NCI-H446 (cell line): Measurements from ENCODE around the gene BEX2.
"Not testable (repeated sequence)": the region's sequence is repeated elsewhere in the genome, so short reads cannot be mapped to it uniquely, and the experiment has no call there.

Experiments
- DNase-seq, 2 experiments: peaks; one replicate each; lab custom pipeline; 2025; lab: John Stamatoyannopoulos, UW

BEX2 gene

GRCh38 chrX:103310555-103311398 lies at the start of gene BEX2:
Gene BEX2 (minus strand): TSS chrX:103310990. CDS start chrX:103309976, 1,014 bp downstream.
- peak in 1 of 2 experiments; percentile 35 for DNase-seq

- DNase-seq: peak in 1 of 2 experiments; percentile 0
These were observed 49.3 kb upstream of the BEX2 start for GRCh38 chrX:103360092-103360491.

- not testable (repeated sequence) for DNase-seq
These were observed 48.8 kb upstream of the BEX2 start for GRCh38 chrX:103359605-103360004.

- no peak for DNase-seq
These were observed 47.1 kb upstream of the BEX2 start for GRCh38 chrX:103357871-103358270.

- no peak for DNase-seq
These were observed 46.1 kb upstream of the BEX2 start for GRCh38 chrX:103356858-103357257.

- peak; percentile 57 to 77 for DNase-seq
These were observed 45.5 kb upstream of the BEX2 start, which contains the start of gene TCEAL9 for GRCh38 chrX:103356130-103356798. Gene TCEAL9 (plus strand): TSS chrX:103356506. CDS start chrX:103357685, 1,179 bp downstream.

GRCh38 chrX:103347682-103348397 lies 37.0 kb upstream of the BEX2 start:
- no peak for DNase-seq

GRCh38 chrX:103344606-103345005 lies 33.8 kb upstream of the BEX2 start:
- no peak for DNase-seq

GRCh38 chrX:103343105-103343504 lies 32.3 kb upstream of the BEX2 start:
- DNase-seq: peak in 1 of 2 experiments; percentile 1

- DNase-seq: no peak
These were observed 27.9 kb upstream of the BEX2 start for GRCh38 chrX:103338663-103339062.

GRCh38 chrX:103330681-103331288 lies 20.0 kb upstream of the BEX2 start:
- no peak for DNase-seq

- no peak for DNase-seq
These were observed 19.2 kb upstream of the BEX2 start, which contains the start of gene TCEAL7 for GRCh38 chrX:103329991-103330390. Gene TCEAL7 (plus strand): TSS chrX:103330239. CDS start chrX:103331404, 1,165 bp downstream.

- DNase-seq: no peak
These were observed 600 bp upstream of the BEX2 start for GRCh38 chrX:103311399-103311780.

- no peak for DNase-seq
These were observed 783 bp downstream of the BEX2 start for GRCh38 chrX:103309860-103310554.

GRCh38 chrX:103305666-103306065 lies 5.1 kb downstream of the BEX2 start:
- DNase-seq: not testable (repeated sequence)

GRCh38 chrX:103304705-103305104 lies 6.1 kb downstream of the BEX2 start:
- DNase-seq: no peak

GRCh38 chrX:103293118-103293517 lies 17.7 kb downstream of the BEX2 start:
- no peak for DNase-seq

- DNase-seq: no peak
These were observed 31.2 kb downstream of the BEX2 start for GRCh38 chrX:103279624-103280023.

GRCh38 chrX:103276581-103277002 lies 34.2 kb downstream of the BEX2 start, which contains the start of gene TCEAL5:
Gene TCEAL5 (minus strand): TSS chrX:103276750. CDS start chrX:103274563, 2,187 bp downstream.
- no peak for DNase-seq

GRCh38 chrX:103275947-103276567 lies 34.7 kb downstream of the BEX2 start:
- no peak for DNase-seq

GRCh38 chrX:103274284-103274683 lies 36.5 kb downstream of the BEX2 start:
- DNase-seq: no peak
